Measurements from ENCODE around the gene RASD2.

The RASD2 gene

GRCh38 chr22:35533365-35534029 lies 7.1 kb upstream of the RASD2 start:
- no peak overlapping the region for H3K4me3 ChIP-seq
- no peak for DNase-seq (ENCODE audit: low read depth, low spot score)
- H3K9me3 ChIP-seq (ENCODE audit: low read depth, low read length) = no peaks in the 10 kb centered on the region
- TF ChIP-seq EZH2 (IDR thresholded peaks at IDR 0.05) (no peak), FOXP2 (optimal IDR thresholded peaks at IDR 0.05; ENCODE audit: control extremely low read depth, extremely low read length, insufficient read depth) (no peak), POLR2AphosphoS5 (IDR thresholded peaks at IDR 0.05; ENCODE audit: borderline replicate concordance, low read depth, low read length) (no peak)
- H3K9ac ChIP-seq (ENCODE audit: insufficient read length) = no peak overlapping the region
- no peak overlapping the region for H3K27ac ChIP-seq
- no peaks in the 10 kb centered on the region for H3K36me3 ChIP-seq (ENCODE audit: insufficient read depth, low read length)

- no peak for DNase-seq (ENCODE audit: low read depth, low spot score)
- Histone ChIP-seq H3K9me3 (ENCODE audit: low read depth, low read length) (no peaks in the 10 kb centered on the region), H3K9ac (ENCODE audit: insufficient read length) (no peak overlapping the region), H3K4me3 (no peak overlapping the region), H3K36me3 (ENCODE audit: insufficient read depth, low read length) (no peaks in the 10 kb centered on the region), H3K27ac (no peak overlapping the region)
- TF ChIP-seq FOXP2 (optimal IDR thresholded peaks at IDR 0.05; ENCODE audit: control extremely low read depth, extremely low read length, insufficient read depth) = no peak
- no peak for TF ChIP-seq POLR2AphosphoS5 (IDR thresholded peaks at IDR 0.05; ENCODE audit: borderline replicate concordance, low read depth, low read length)
- TF ChIP-seq EZH2 (IDR thresholded peaks at IDR 0.05) = no peak
These were observed 6.5 kb upstream of the RASD2 start for GRCh38 chr22:35534091-35534490.

- Histone ChIP-seq H3K36me3 (ENCODE audit: insufficient read depth, low read length) (no peaks in the 10 kb centered on the region), H3K27ac (no peak overlapping the region), H3K9me3 (ENCODE audit: low read depth, low read length) (no peaks in the 10 kb centered on the region), H3K9ac (ENCODE audit: insufficient read length) (no peak overlapping the region), H3K4me3 (no peak overlapping the region)
- no peak for DNase-seq (ENCODE audit: low read depth, low spot score)
- TF ChIP-seq POLR2AphosphoS5 (IDR thresholded peaks at IDR 0.05; ENCODE audit: borderline replicate concordance, low read depth, low read length) (no peak), EZH2 (IDR thresholded peaks at IDR 0.05) (no peak), FOXP2 (optimal IDR thresholded peaks at IDR 0.05; ENCODE audit: control extremely low read depth, extremely low read length, insufficient read depth) (no peak)
These were observed 3.4 kb upstream of the RASD2 start for GRCh38 chr22:35537232-35537631.

GRCh38 chr22:35538801-35539321 lies 1.8 kb upstream of the RASD2 start:
- no peak overlapping the region for H3K27ac ChIP-seq
- no peak overlapping the region for H3K4me3 ChIP-seq
- no peak for DNase-seq (ENCODE audit: low read depth, low spot score)
- no peak for TF ChIP-seq POLR2AphosphoS5 (IDR thresholded peaks at IDR 0.05; ENCODE audit: borderline replicate concordance, low read depth, low read length)
- no peak for TF ChIP-seq EZH2 (IDR thresholded peaks at IDR 0.05)
- no peak for TF ChIP-seq FOXP2 (optimal IDR thresholded peaks at IDR 0.05; ENCODE audit: control extremely low read depth, extremely low read length, insufficient read depth)
- H3K9ac ChIP-seq (ENCODE audit: insufficient read length) = no peak overlapping the region
- no peaks in the 10 kb centered on the region for H3K9me3 ChIP-seq (ENCODE audit: low read depth, low read length)
- H3K36me3 ChIP-seq (ENCODE audit: insufficient read depth, low read length) = no peaks in the 10 kb centered on the region

GRCh38 chr22:35539487-35539886 lies 1.1 kb upstream of the RASD2 start:
- Histone ChIP-seq H3K4me3 (peak overlapping the region; percentile 73; the same call in 1 of the 2 replicates), H3K9me3 (ENCODE audit: low read depth, low read length) (no peaks in the 10 kb centered on the region), H3K9ac (ENCODE audit: insufficient read length) (no peak overlapping the region), H3K36me3 (ENCODE audit: insufficient read depth, low read length) (no peaks in the 10 kb centered on the region), H3K27ac (no peak overlapping the region)
- TF ChIP-seq POLR2AphosphoS5 (IDR thresholded peaks at IDR 0.05; ENCODE audit: borderline replicate concordance, low read depth, low read length) = no peak
- no peak for TF ChIP-seq EZH2 (IDR thresholded peaks at IDR 0.05)
- TF ChIP-seq FOXP2 (optimal IDR thresholded peaks at IDR 0.05; ENCODE audit: control extremely low read depth, extremely low read length, insufficient read depth) = no peak
- no peak for DNase-seq (ENCODE audit: low read depth, low spot score)

GRCh38 chr22:35539910-35540594 lies 579 bp upstream of the RASD2 start:
- Histone ChIP-seq H3K9me3 (ENCODE audit: low read depth, low read length) (no peaks in the 10 kb centered on the region), H3K36me3 (ENCODE audit: insufficient read depth, low read length) (no peaks in the 10 kb centered on the region), H3K4me3 (peak overlapping the region; percentile 85), H3K9ac (ENCODE audit: insufficient read length) (peak overlapping the region; percentile 29), H3K27ac (no peak overlapping the region)
- DNase-seq (ENCODE audit: low read depth, low spot score) = no peak
- TF ChIP-seq FOXP2 (optimal IDR thresholded peaks at IDR 0.05; ENCODE audit: control extremely low read depth, extremely low read length, insufficient read depth) = no peak
- TF ChIP-seq EZH2 (IDR thresholded peaks at IDR 0.05) = no peak
- TF ChIP-seq POLR2AphosphoS5 (IDR thresholded peaks at IDR 0.05; ENCODE audit: borderline replicate concordance, low read depth, low read length) = no peak

- H3K4me3 ChIP-seq = peak overlapping the region; percentile 85
- DNase-seq (ENCODE audit: low read depth, low spot score) = no peak
- H3K9ac ChIP-seq (ENCODE audit: insufficient read length) = no peak overlapping the region
These were observed 670 bp downstream of the RASD2 start for GRCh38 chr22:35541254-35541748.

GRCh38 chr22:35542157-35542938 lies 1.7 kb downstream of the RASD2 start:
- Histone ChIP-seq H3K9ac (ENCODE audit: insufficient read length) (no peak overlapping the region), H3K36me3 (ENCODE audit: insufficient read depth, low read length) (no peaks in the 10 kb centered on the region), H3K9me3 (ENCODE audit: low read depth, low read length) (no peaks in the 10 kb centered on the region), H3K27ac (no peak overlapping the region), H3K4me3 (no peak overlapping the region)
- DNase-seq (ENCODE audit: low read depth, low spot score) = no peak
- TF ChIP-seq POLR2AphosphoS5 (IDR thresholded peaks at IDR 0.05; ENCODE audit: borderline replicate concordance, low read depth, low read length) (no peak), FOXP2 (optimal IDR thresholded peaks at IDR 0.05; ENCODE audit: control extremely low read depth, extremely low read length, insufficient read depth) (no peak), EZH2 (IDR thresholded peaks at IDR 0.05) (no peak)

More at GRCh38 chr22:35541254-35541748, 670 bp downstream of the RASD2 start:
- TF ChIP-seq POLR2AphosphoS5 (IDR thresholded peaks at IDR 0.05; ENCODE audit: borderline replicate concordance, low read depth, low read length) (no peak), EZH2 (IDR thresholded peaks at IDR 0.05) (no peak), FOXP2 (optimal IDR thresholded peaks at IDR 0.05; ENCODE audit: control extremely low read depth, extremely low read length, insufficient read depth) (no peak)
- Histone ChIP-seq H3K27ac (no peak overlapping the region), H3K36me3 (ENCODE audit: insufficient read depth, low read length) (no peaks in the 10 kb centered on the region), H3K9me3 (ENCODE audit: low read depth, low read length) (no peaks in the 10 kb centered on the region)

Data from SK-N-MC (cell line).